RPMI8226 (cell line): ENCODE results near the gene TPPP.

Source experiments
- DNase-seq: peaks from one replicate; pipeline ENCODE4 v3.0.0-alpha.2; 2015

TPPP gene

GRCh38 chr5:622946-623522, 70.1 kb downstream of the TPPP start:
- no peak for DNase-seq

- no peak for DNase-seq
Observed at GRCh38 chr5:622359-622758, 70.8 kb downstream of the TPPP start.

GRCh38 chr5:621341-621761, 71.8 kb downstream of the TPPP start:
- no peak for DNase-seq

- no peak for DNase-seq
Observed at GRCh38 chr5:620586-621180, 72.5 kb downstream of the TPPP start.

GRCh38 chr5:620152-620551, 73.0 kb downstream of the TPPP start:
- no peak for DNase-seq

- no peak for DNase-seq
Observed at GRCh38 chr5:619444-619843, 73.7 kb downstream of the TPPP start.

GRCh38 chr5:618450-618849, 74.7 kb downstream of the TPPP start:
- DNase-seq: no peak

GRCh38 chr5:617896-618295, 75.3 kb downstream of the TPPP start:
- DNase-seq: no peak

- DNase-seq: no peak
Observed at GRCh38 chr5:616484-617039, 76.6 kb downstream of the TPPP start.

- DNase-seq: peak; percentile 30
Observed at GRCh38 chr5:612498-613424, 80.4 kb downstream of the TPPP start.

- DNase-seq: peak; percentile 95
Observed at GRCh38 chr5:611731-612486, 81.2 kb downstream of the TPPP start, which contains the start of gene CEP72. Gene CEP72 (plus strand): TSS chr5:612340. CDS start chr5:612362, 22 bp downstream.

GRCh38 chr5:610744-611730, 82.1 kb downstream of the TPPP start:
- no peak for DNase-seq

- DNase-seq: no peak
Observed at GRCh38 chr5:610011-610743, 83.0 kb downstream of the TPPP start.
